Hematopoietic multipotent progenitor cell (in vitro differentiated cells): ENCODE data around the gene STN1. TPM values are rescaled to one million over a fixed set of nuclear protein-coding genes. Genes with fewer than 3 reads are reported as not detected.

ENCODE experiments used
- DNase-seq, 3 donors: peaks; one replicate each; pipeline ENCODE4 v3.0.0-alpha.2; 2011 to 2015; ENCODE audit warnings: low read depth in 2 of 3, low spot score in 2 of 3
- total RNA-seq: library from RNA; depleted of rRNA; stranded (reverse); fragments of >200 nt; gene quantifications from one replicate; pipeline ENCODE4 v1.2.3, GENCODE V29; 2012

The STN1 gene
- total RNA-seq, 1 donor = 34.5 TPM

DNA sequence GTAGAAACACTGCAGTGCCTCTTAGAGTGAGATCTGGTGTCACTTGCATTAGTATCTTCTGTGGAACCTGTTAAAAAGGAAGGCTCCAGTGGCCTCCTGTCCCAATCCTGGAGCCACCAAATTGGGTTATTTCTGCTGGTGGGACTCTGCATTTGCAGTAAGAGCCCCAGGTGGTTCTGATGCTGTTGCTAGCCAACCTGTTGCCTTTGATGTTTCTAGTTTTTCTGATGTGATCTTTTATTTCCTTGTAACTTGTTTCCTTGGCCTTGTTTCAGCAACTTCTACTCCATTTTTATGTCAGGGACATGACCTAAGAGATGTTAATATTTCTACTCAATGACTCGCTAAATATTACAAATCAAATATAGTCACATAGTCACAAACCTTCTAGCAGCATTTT lies 12.5 kb upstream of the STN1 start:
- DNase-seq = no peak

DNA sequence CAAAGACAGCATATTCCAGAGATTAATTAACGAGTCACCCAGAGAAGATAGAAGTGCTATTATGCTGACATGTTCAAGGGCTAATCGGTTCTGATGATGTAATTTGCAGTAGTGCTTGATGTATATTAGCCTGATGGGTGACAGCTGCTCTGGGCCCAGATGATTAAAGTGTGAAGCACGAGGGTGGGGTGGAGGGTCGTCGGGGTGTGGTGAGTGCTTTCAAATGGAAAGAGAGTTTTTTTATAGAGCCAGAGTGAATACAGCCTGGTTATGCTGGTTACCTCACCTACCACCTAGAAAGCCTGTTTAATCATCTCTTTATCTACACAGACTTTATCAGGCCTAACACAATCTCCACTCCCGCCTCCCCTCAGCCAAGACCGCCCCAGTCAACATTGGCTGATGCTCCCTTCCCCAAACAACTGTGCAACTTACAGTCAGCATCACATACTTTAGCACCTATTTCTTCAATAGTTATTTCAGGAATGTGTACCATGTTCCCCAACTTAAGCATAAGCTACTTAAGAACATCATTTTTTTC lies 11.5 kb upstream of the STN1 start:
- DNase-seq = no peak

GRCh38 chr10:103928784-103929183 lies 10.8 kb upstream of the STN1 start:
- no peak for DNase-seq

GRCh38 chr10:103926722-103927319 lies 8.8 kb upstream of the STN1 start:
- no peak for DNase-seq

- DNase-seq = no peak
These were observed 7.6 kb upstream of the STN1 start for GRCh38 chr10:103925591-103925990.

- DNase-seq = no peak
These were observed 5.5 kb upstream of the STN1 start for GRCh38 chr10:103923502-103923901.

DNA sequence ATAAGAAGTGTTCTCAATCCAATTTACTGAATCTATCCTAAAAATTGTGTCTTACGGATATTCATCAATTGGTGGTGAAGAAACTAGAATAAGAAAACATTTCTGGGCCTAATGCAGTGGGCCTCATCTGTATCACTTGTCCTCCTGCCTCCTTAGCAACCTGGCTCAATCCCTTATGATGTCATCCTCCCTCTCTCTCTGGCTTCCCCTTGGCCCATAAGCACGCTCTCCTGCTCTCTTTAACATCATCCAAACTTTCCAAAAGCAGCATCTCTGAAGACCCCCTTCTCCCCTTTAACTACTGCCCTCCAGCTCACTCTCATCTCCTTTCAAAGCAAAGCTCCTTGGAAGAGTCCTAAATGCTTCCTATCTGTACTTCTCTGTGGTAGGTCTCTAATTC lies 4.7 kb upstream of the STN1 start:
- no peak for DNase-seq

- DNase-seq = peak in 2 of 3 donors; percentile 72 to 82
These were observed 3.8 kb upstream of the STN1 start for GRCh38 chr10:103921750-103922195.

DNA sequence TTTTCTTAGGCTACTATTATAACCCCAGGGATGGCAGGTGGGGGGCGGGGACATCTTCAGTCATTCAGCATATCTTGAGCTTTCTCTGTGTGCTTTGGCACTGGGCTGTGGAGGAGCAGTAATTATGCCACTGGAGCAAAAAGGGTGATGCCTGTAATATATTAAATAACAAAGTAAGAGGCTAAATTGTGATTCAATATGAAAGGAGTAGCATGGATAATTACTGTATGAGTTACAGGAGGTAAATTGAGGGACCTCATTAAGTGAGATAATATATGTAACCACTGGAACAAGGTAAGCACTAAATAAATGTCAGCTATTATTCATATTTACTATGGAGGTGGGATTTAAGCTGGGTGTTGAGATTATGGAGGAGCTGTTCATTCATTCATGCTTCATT lies 3.3 kb upstream of the STN1 start:
- no peak for DNase-seq

DNA sequence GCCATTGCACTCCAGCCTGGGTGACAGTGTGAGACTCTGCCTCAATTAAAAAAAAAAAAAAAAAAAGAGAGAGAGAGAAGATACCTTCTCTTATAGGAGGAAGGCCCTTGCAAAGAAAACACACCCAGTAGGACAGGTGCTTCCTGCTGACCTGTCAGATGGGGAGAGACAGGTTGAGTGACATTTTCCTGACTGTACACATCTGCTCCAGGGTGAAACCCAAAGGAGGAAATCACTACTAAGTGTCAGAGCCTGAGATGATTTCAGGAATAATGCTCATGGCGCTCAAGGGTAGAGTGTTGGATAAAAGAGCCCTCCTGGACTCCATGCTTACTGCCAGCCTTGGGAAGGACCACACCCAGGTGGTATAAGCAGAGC lies 1.7 kb upstream of the STN1 start:
- no peak for DNase-seq

GRCh38 chr10:103917302-103918052 lies 507 bp downstream of the STN1 start:
- no peak for DNase-seq

DNA sequence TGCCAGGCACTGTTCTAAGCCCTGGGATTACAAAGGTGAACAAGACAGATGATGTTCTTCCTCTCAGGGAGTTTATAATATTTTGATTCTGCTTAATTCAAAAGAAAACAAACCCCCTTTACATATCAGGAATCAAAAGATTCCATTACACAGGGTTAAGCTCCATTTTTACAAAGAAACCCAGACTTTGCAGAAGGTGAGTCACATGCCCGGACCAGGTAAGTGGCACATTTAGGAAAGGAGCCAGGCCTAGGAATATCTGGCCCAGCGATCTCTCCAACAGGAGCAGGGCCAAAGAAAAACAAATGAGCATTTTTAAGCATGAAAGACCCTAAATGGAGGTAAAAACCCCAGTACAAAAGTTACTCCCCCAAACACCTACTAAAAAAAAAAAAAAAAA lies 1.1 kb downstream of the STN1 start:
- no peak for DNase-seq

GRCh38 chr10:103916254-103916653 lies 1.7 kb downstream of the STN1 start:
- no peak for DNase-seq

GRCh38 chr10:103915796-103916195 lies 2.2 kb downstream of the STN1 start:
- DNase-seq = peak in 1 of 3 donors; percentile 35

DNA sequence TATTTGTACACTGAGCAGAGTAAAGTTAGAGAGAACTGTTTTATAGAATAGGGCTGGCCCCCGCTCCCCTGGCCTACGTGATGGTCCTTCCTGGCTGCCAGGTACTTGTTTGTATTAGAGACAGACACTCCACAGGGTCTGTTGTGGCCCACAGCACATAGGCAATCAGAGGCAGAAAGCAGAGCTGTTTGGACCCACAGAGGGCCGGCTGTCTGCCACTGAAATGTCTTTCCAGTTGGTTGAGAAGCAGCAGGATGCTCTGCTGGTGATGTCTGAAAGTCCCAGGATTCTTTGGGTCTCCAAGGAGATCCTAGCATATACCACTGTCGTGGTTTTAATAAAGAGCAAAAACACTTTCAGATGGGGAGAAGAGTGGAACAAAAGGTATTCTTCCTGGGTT lies 5.2 kb downstream of the STN1 start:
- no peak for DNase-seq

- DNase-seq = peak; percentile 47 to 90 (median 62)
These were observed 6.9 kb downstream of the STN1 start for GRCh38 chr10:103911021-103911459.

DNA sequence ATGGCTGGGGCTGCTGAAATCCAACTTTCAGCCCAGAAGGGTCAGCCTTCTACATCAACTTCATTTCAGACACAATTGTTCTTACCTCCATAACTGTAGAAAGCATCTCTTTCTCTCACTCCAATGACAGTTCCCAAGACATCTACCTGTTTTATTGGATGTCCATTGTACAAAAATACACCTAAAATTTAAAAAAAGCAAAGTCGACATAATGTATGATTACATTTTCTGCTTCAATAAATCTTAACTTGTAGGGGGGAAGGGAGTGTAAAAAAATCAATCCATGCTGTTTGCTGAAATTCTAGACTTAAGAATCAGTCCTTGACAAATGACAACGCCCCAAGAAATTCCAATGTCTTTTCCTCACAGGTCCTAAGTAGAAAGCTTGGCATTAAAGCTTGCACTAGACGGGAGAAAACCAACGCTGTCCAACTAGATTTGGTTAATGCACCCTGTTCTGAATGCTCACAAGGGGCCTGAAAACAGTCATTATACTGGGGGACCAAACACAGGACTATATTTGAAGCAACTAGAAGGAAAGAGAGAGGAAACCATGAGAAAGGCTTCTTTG lies 7.5 kb downstream of the STN1 start:
- DNase-seq = peak in 1 of 3 donors; percentile 24

- DNase-seq = no peak
These were observed 12.5 kb downstream of the STN1 start for GRCh38 chr10:103905441-103905840.

DNA sequence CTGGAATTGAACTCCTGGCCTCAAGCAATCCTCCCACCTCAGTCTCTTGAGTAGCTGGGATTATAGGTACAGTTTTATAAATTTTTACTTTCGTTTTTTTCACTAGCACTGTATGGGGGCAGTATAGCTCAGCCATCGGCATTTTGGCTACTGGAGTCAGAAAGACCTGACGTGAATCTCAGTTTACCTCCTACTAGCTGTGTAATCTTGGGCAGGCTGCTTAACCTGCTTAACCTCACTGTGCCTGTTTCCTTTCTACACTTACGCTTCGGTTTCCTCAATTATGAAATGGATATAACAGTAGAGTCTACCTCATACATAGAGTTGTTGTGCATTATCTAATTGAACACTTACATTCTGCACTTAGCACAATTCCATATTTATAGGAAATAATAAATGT lies 16.7 kb downstream of the STN1 start:
- DNase-seq = no peak

- no peak for DNase-seq
These were observed 18.7 kb downstream of the STN1 start for GRCh38 chr10:103899312-103899711.

- no peak for DNase-seq
These were observed 20.7 kb downstream of the STN1 start for GRCh38 chr10:103897241-103897774.

GRCh38 chr10:103896225-103896624 lies 21.8 kb downstream of the STN1 start:
- no peak for DNase-seq
